ENCODE data around the gene HS1BP3.

The HS1BP3 gene

GRCh38 chr2:20645301-20645701 lies 5.6 kb downstream of the HS1BP3 start:
- no peak for DNase-seq

DNA sequence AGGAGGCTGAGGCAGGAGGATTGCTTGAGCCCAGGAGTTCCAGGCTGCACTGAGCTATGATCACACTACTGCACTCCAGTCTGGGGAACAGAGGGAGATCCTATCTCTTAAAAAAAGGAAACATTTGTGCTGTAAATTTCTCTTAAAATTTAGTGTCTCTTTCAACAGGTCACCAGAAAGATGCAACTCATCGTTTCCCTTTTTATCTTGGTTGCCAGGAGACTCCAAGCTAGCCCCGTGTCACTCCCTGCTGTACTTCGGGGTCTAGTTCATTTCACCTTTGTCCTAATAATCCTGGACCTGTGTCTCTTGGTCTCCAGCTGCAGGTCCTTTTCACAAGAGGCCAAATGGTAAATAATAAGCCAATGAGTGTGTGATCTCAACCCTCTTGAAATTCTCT lies 7.1 kb downstream of the HS1BP3 start:
- DNase-seq = no peak

GRCh38 chr2:20643060-20643459 lies 7.8 kb downstream of the HS1BP3 start:
- no peak for DNase-seq

DNA sequence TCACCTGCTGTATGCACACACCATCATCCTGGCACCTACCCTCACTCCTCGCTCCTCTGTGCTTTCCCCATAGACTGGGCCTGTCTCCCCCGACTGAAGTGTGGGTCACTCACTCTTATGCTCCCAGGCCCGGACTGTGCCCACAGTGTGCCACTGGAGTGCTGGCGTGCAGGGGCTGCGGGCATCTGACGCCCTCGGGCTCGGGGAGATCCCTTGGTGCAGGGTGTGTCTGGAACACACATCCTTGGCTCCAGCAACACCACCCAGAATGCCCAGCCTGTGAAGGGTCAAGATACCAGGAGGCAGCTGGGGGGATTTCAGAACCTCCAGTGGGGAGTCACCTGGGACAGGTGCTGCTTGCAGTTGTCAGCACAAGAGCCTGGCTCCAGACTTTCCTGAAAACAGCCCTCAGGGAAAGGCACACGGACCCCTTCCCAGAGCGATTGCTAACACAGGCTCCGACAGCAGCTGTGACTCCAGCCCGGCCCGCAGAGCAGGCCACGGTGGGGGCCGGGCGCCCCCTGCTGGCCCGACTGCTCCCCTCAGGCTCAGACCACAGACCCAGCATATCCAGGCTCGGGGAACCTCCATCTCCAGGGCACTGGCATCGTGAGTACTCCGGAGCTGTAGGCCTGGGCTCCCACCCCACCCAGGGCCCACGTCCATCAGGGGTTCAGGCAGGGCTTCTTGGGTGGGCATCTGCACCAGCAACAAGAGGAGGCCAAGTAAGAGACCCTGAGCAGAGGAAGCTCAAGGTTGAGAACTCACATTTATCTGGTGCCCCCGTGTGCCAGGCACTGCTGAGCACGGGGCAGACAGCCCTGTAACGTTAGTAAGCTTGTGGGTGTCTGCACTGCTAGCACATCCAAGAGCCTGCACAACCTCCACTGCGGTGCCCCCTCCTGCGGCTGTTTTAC lies 8.6 kb downstream of the HS1BP3 start:
- peak in 1 of 2 experiments; percentile 50 for DNase-seq

DNA sequence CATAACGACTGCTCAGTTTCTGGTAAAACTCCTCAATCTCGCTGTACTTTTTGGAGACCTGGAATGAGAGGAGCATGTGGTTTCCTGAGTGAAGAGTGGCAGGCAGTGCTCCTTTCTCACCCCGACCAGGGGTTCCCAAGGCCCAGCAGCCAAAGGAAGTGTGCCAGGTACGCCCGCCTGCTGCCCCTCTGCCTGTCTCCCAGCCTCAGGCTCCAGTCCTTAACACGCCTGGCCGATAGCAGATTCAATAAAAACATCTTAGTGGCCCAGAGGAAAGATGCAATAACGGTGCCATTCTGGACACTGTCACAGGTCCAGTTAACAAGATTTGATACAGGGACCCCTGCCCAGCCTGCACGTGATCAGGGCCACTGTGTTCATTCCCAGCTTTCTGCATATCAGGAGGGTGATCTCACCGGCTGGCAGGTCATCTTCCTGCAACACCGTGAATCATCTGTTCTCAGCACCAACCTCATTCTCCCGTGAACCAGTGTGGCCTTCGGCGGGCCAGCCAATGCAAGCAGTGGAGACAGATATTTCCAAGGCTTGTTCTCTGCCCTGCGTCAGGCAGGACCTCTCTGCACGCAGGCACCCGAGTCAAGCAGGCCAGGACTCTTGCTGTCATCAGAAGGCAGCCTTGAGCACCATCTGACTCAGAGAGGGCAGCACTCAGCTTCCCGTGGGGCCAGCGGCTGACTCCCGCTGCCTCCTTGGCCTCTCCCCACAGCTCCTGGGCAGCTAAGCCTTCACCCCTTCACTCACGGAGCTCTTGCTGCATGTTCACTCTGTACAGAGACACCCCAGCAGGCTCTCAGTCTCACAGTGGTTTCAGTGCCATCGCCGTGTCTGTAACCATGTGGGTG lies 9.5 kb downstream of the HS1BP3 start:
- DNase-seq = no peak

GRCh38 chr2:20640411-20641122 lies 10.3 kb downstream of the HS1BP3 start:
- no peak for DNase-seq

- DNase-seq = no peak
Measured at GRCh38 chr2:20638646-20639430, 12.1 kb downstream of the HS1BP3 start.

GRCh38 chr2:20638014-20638413 lies 12.9 kb downstream of the HS1BP3 start:
- DNase-seq = no peak

GRCh38 chr2:20637147-20637546 lies 13.8 kb downstream of the HS1BP3 start:
- DNase-seq = no peak

DNA sequence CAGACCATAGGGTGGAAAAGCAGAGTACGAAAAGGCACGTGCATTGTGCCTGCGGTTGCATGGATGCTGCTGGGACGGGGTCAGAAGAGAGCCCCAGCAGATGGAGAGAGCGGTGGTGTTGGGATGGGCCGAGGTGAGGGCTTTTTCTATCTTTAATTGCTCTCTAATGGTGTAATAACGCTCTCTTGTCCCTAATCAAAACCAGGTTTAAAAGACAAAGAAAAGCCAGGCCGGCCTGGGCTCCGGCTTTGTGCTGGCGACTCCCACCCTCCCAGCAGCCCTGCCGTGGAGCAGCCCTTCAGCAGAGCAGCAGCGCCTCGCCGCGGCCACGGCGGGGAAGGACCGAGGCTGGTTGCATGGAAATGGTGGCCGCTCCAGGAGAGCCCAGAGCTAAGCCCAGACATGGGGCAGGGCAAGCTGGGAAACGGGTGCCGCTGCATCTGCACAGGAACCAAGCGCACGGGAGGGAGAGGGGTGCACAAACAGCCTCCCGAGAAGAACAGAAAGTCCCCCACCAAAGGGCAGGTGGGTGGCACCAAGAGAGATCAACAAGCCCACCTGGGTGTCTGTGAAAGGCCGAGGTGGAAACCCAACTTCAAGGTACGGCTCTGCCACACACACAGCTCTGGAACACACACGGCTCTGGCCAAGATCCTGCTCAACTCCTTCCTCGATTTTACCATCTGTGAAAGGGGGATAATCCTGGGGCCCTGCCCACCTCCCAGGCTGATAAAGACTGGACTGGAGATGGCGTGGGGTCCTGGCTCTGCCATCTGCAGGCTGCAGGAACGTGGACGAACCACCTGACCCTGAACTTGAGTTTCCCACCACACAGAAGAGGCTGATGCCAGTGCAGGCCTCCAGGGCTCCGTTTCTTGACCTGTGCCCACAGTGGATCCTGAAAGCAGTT lies 15.0 kb downstream of the HS1BP3 start:
- DNase-seq = peak; percentile 20 to 62

DNA sequence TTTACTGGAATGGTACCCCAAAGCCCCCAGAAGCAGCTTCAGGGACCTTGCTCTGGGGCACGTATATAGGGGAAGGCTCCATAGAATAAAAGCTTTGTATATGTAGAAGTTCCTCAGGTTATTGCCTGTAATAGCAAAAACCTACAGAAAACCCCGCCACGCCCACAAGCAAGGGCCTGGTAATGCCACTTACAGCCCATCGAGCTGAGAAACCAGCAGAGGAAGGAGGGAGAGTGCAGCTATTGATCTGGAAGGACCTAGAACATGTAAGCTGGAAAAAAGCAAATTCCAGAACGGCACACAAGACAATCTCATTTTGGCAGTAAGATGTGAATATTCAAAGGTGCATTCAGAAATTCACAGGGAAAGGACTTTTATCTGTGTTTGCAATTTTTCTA lies 15.8 kb downstream of the HS1BP3 start:
- no peak for DNase-seq

DNA sequence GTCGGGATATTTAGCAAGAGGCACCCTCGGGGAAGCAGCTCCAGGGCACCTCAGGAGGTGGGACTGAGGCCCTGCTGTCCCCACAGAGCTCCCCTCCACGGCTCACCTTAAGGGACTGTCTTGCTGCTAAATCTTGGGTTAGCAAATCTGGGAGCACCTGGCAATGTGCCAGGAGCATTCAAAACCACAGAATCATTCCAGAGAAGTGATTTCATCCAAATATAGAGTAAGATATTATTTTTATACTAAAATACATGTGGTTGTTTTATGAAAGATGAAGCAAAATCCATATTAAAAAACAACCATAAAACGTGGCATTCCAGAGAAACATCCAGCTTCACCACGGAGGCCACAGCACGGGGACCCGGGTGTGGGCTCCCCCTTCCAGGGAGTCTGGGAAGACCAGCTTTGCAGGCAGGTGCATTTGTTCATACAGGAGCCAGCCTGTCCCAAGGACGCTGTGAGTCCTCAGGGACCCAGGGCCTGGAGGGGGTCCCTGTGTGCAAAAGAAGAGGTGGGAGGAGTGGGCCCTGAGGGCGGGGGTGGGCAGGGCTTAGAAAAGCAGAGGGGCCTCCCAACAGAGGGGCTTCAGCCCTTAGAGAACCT lies 16.3 kb downstream of the HS1BP3 start:
- no peak for DNase-seq

DNA sequence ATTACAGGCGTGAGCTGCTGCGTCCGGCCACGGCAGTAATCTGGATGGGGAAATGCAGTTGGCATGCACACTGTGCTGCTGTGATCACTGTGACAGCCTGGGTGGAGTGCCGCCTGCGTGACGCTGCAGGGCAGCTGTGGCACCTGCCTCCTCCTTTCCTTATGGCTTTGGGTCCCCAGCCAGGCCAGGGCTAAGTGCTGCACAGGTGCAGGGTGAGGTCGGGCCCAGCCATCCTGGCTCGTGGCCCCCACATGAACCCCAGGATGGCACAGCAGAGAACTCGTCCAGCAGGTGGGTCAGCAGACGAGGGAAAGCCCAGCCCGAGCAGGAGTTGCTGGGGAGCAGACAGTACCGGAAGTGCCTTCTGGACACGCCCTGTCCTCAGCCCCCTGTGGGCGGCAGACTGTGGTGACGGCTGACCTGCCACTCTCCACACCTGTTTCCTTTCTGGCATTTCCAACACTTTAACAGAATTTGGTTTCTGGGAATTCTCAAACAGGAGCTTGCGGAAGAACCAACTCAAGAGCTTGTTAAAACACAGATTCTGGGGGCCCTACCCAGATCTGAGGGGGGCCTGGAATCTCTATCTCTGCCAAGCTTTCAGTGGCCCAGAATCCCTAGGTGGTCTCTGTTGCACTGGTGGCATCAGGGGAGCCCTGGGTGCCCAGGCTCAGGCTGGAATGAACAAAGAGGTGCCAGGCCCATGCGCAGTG lies 16.9 kb downstream of the HS1BP3 start:
- DNase-seq = no peak

- no peak for DNase-seq
Measured at GRCh38 chr2:20633001-20633400, 17.9 kb downstream of the HS1BP3 start.

DNA sequence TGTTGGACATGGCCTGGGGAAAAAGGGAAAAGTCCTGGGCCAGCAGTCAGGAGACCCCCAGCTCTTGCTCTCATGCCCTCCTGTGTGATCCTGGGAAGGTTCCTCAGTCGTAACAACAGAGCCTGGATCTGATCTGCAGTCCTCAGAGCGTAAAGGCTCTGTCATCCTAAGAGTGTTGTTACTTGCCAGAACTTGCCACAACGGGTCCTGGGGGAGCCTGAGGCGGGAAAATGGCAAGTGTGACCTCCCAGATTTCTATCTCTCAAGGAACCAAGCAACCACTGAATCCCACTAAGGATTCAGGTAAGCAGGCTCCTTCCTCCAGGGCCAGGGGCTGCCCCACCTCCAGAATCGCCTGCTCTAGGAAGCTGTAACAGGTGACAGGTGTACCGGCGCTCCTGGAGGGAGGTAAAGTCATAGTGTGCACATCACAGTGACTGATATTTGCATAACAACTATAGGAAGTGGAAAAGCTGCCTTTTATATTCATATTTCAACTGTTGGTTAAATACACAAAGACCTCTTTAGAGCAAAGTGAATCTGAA lies 18.4 kb downstream of the HS1BP3 start:
- DNase-seq = no peak

DNA sequence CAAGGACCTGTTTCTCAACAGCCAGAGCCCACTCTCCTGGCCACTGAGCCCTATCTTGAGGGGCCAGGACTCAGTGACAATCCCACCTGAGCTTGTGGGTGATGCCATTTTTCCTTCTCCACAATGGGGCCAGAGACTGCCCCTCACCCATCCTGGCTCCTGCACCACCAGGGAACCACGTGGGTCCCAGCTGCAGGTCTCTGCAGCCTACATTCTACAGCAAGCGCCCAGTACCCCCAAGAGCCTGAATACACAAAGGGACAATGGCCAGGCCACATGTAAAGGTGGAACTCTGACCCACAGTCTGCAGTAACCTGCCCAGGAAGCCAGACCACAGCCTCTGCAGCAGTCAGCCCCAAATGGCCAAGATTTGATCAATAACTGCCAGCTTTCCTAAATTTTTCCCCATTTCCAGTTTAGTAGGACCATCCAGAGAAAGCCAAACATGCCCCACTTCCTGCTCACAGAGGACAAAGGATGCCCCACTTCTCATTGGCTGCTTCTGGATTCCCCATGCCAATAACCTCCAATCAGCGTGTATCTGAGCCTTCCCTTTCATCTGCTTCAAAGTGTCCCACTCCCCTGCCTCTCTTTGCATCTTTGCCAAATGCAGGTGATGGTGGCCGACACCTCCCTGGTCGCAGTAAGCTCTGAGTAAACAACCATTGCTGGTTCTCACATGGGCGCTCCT lies 19.1 kb downstream of the HS1BP3 start:
- DNase-seq = no peak

DNA sequence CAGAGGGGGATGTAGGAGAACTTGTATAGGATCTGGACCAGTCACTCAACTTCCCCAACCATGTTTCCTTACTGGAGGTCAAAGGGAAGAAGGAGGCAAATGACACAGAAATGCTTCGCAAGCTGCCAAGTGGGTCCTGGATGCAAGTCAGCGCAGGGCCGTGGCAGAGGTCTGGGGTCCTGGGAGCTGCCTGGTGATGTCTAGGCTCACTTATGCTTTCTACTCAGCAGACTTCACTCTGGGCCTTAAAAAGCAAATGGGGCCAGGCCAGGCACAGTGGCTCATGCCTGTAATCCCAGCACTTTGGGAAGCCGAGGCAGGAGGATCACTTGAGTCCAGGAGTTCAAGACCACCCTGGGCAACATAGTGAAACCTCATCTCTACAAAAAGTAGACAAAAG lies 19.9 kb downstream of the HS1BP3 start:
- no peak for DNase-seq

DNA sequence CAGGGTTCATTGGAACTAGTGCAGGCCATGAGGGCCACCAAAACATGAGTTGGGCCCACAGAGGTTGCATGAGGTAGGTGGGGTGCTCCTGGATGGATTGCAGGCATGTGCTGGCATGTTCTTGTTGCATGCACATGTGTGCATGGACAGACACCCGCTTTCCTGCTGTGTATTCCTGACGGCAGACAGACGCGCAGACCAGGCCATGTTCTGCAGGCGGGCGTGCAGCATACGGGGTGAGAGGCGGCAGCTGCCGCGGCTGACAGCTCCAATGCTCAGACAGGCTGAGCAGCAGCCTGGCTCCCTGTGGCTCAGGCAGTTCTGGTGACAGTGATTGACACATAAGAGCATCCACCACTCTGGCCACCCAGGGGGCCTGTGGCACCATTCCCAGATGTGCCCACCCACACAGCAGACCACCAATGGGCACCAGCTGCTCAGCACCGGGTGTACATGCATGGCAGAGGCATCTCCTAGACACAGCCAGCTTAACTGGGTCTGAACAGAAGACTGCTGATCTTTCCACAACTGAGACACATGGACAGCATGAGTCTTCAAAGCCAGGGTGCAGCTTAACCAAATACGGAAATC lies 21.2 kb downstream of the HS1BP3 start:
- no peak for DNase-seq

GRCh38 chr2:20629181-20629580 lies 21.7 kb downstream of the HS1BP3 start:
- DNase-seq = no peak
